Osteocyte (in vitro differentiated cells): ENCODE results near the gene ZNF423. TPM values are rescaled to one million over a fixed set of nuclear protein-coding genes. Genes with fewer than 3 reads are reported as not detected.

Experiments
- DNase-seq: peaks from one replicate; pipeline ENCODE4 v3.0.0; 2021; ENCODE audit warnings: mixed read lengths; ENCODE audit not compliant: unreplicated experiment; ENCODE audit errors: extremely low spot score
- H3K27ac Mint-ChIP-seq: one replicate; pipeline ENCODE4 v1.8.0; 2021; ENCODE audit warnings: mild to moderate bottlenecking, mixed read lengths; ENCODE audit not compliant: unreplicated experiment
- H3K27me3 Mint-ChIP-seq: one replicate; pipeline ENCODE4 v1.8.0; 2021; ENCODE audit warnings: mixed read lengths; ENCODE audit not compliant: unreplicated experiment
- H3K36me3 Mint-ChIP-seq: one replicate; pipeline ENCODE4 v1.8.0; 2021; ENCODE audit warnings: mixed read lengths; ENCODE audit not compliant: unreplicated experiment
- H3K4me1 Mint-ChIP-seq: one replicate; pipeline ENCODE4 v1.8.0; 2021; ENCODE audit warnings: mixed read lengths; ENCODE audit not compliant: unreplicated experiment
- H3K4me3 Mint-ChIP-seq: one replicate; pipeline ENCODE4 v1.8.0; 2021; ENCODE audit warnings: mild to moderate bottlenecking, moderate library complexity, mixed read lengths; ENCODE audit not compliant: unreplicated experiment
- H3K9me3 Mint-ChIP-seq: one replicate; pipeline ENCODE4 v1.8.0; 2021; ENCODE audit warnings: mixed read lengths; ENCODE audit not compliant: unreplicated experiment
- CTCF ChIP-seq: fragments of 200-600 bp; sonication (generic); IDR thresholded peaks from 2 replicates; pipeline ENCODE4 v1.5.0; 2021; ENCODE audit warnings: antibody characterized with exemption, mild to moderate bottlenecking, moderate library complexity
- total RNA-seq: library from RNA; stranded (reverse); gene quantifications from 2 replicates; pipeline ENCODE4 v1.2.1, GENCODE V29; 2021

The ZNF423 gene
- total RNA-seq, 1 donor from 2014 or later: 25.1 TPM

GRCh38 chr16:49782405-49782804, 73.5 kb downstream of the ZNF423 start:
- Mint-ChIP-seq H3K4me3 (no peak overlapping the region), H3K9me3 (no peaks in the 10 kb centered on the region), H3K27ac (no peak overlapping the region), H3K36me3 (no peaks in the 10 kb centered on the region), H3K4me1 (peaks cover 20% of the 10 kb centered on the region), H3K27me3 (no peaks in the 10 kb centered on the region)
- DNase-seq: no peak
- no peak for TF ChIP-seq CTCF

GRCh38 chr16:49781401-49781800, 74.5 kb downstream of the ZNF423 start:
- no peak for TF ChIP-seq CTCF
- Mint-ChIP-seq H3K27me3 (no peaks in the 10 kb centered on the region), H3K9me3 (no peaks in the 10 kb centered on the region), H3K27ac (no peak overlapping the region), H3K36me3 (no peaks in the 10 kb centered on the region), H3K4me3 (no peak overlapping the region), H3K4me1 (peaks cover 23% of the 10 kb centered on the region)
- no peak for DNase-seq

- Mint-ChIP-seq H3K9me3 (no peaks in the 10 kb centered on the region), H3K4me1 (peaks cover 32% of the 10 kb centered on the region), H3K27me3 (no peaks in the 10 kb centered on the region), H3K27ac (no peak overlapping the region), H3K4me3 (no peak overlapping the region), H3K36me3 (no peaks in the 10 kb centered on the region)
- DNase-seq: no peak
- no peak for TF ChIP-seq CTCF
These were observed 75.5 kb downstream of the ZNF423 start for GRCh38 chr16:49780433-49780832.

- H3K36me3 Mint-ChIP-seq: no peaks in the 10 kb centered on the region
- no peaks in the 10 kb centered on the region for H3K27me3 Mint-ChIP-seq
- H3K4me1 Mint-ChIP-seq: peaks cover 37% of the 10 kb centered on the region
- H3K9me3 Mint-ChIP-seq: no peaks in the 10 kb centered on the region
- TF ChIP-seq CTCF: no peak
- no peak for DNase-seq
- no peak overlapping the region for H3K4me3 Mint-ChIP-seq
- no peak overlapping the region for H3K27ac Mint-ChIP-seq
These were observed 75.9 kb downstream of the ZNF423 start for GRCh38 chr16:49779979-49780378.

- Mint-ChIP-seq H3K27me3 (no peaks in the 10 kb centered on the region), H3K4me3 (no peak overlapping the region), H3K9me3 (no peaks in the 10 kb centered on the region), H3K4me1 (peaks cover 52% of the 10 kb centered on the region), H3K27ac (no peak overlapping the region), H3K36me3 (no peaks in the 10 kb centered on the region)
- no peak for TF ChIP-seq CTCF
- DNase-seq: no peak
These were observed 77.5 kb downstream of the ZNF423 start for GRCh38 chr16:49778202-49778930.
